ENCODE measurements around the gene SIGLEC11.
"Not testable (repeated sequence)": the region's sequence is repeated elsewhere in the genome, so short reads cannot be mapped to it uniquely, and the experiment has no call there.

The SIGLEC11 gene

GRCh38 chr19:49981603-49982593, 20.9 kb upstream of the SIGLEC11 start:
- no peak for DNase-seq

- DNase-seq, result no peak
Measured at GRCh38 chr19:49978324-49978723, 17.4 kb upstream of the SIGLEC11 start.

- no peak for DNase-seq
Measured at GRCh38 chr19:49977881-49978280, 16.9 kb upstream of the SIGLEC11 start.

- no peak for DNase-seq
Measured at GRCh38 chr19:49977076-49977475, 16.1 kb upstream of the SIGLEC11 start.

- no peak for DNase-seq
Measured at GRCh38 chr19:49976496-49976895, 15.5 kb upstream of the SIGLEC11 start.

- no peak for DNase-seq
Measured at GRCh38 chr19:49975051-49975450, 14.1 kb upstream of the SIGLEC11 start.

- DNase-seq, result no peak
Measured at GRCh38 chr19:49973987-49974386, 13.0 kb upstream of the SIGLEC11 start.

GRCh38 chr19:49972841-49973240, 11.9 kb upstream of the SIGLEC11 start:
- DNase-seq, result no peak

GRCh38 chr19:49971991-49972411, 11.0 kb upstream of the SIGLEC11 start:
- DNase-seq, result no peak

GRCh38 chr19:49969355-49969754, 8.4 kb upstream of the SIGLEC11 start:
- not testable (repeated sequence) for DNase-seq

GRCh38 chr19:49968279-49968922, 7.4 kb upstream of the SIGLEC11 start:
- no peak for DNase-seq

- DNase-seq, result not testable (repeated sequence)
Measured at GRCh38 chr19:49959892-49960291, 1.1 kb downstream of the SIGLEC11 start.

GRCh38 chr19:49958596-49958995, 2.4 kb downstream of the SIGLEC11 start:
- DNase-seq, result not testable (repeated sequence)

- DNase-seq, result not testable (repeated sequence)
Measured at GRCh38 chr19:49958144-49958543, 2.8 kb downstream of the SIGLEC11 start.

GRCh38 chr19:49957262-49957915, 3.6 kb downstream of the SIGLEC11 start:
- DNase-seq, result no peak

- DNase-seq, result no peak
Measured at GRCh38 chr19:49956115-49956495, 4.9 kb downstream of the SIGLEC11 start.

GRCh38 chr19:49954933-49955332, 6.0 kb downstream of the SIGLEC11 start:
- no peak for DNase-seq

- no peak for DNase-seq
Measured at GRCh38 chr19:49954092-49954829, 6.7 kb downstream of the SIGLEC11 start.

- no peak for DNase-seq
Measured at GRCh38 chr19:49953416-49953815, 7.6 kb downstream of the SIGLEC11 start.

GRCh38 chr19:49952906-49953305, 8.1 kb downstream of the SIGLEC11 start:
- DNase-seq, result no peak

- DNase-seq, result no peak
Measured at GRCh38 chr19:49952479-49952836, 8.5 kb downstream of the SIGLEC11 start.

GRCh38 chr19:49951806-49952478, 9.0 kb downstream of the SIGLEC11 start:
- DNase-seq, result no peak

Measured in stimulated activated naive CD4-positive, alpha-beta T cell (primary cell).